K562 (cell line): Measurements from ENCODE around the gene PIGH. TPM values are rescaled to one million over a fixed set of nuclear protein-coding genes. Genes with fewer than 3 reads are reported as not detected.

Source experiments
- ATAC-seq: fragments of 200-7000 bp; cut with Tn5 transposase; 3 replicates; pipeline ENCODE4 v1.9.1; 2020; ENCODE audit warnings: moderate library complexity
- BruUV-seq: library from RNA; stranded (reverse); fragments of 400-500 nt; replicated peaks from 2 replicates; lab custom pipeline; 2021; lab: Mats Ljungman, UMichigan
- CTCF ChIA-PET: fragments of 300-600 bp; formaldehyde crosslinking; extraction: SDS; loops from one replicate; lab custom pipeline; 2021; ENCODE audit warnings: low intra/inter-chr PET ratio; lab: Yijun Ruan, JAX
- POLR2A ChIA-PET: fragments of 300-600, 350-650 bp; sonication (Branson Sonifier 250); formaldehyde crosslinking; extraction: SDS; loops from one replicate; lab custom pipeline; 2021; ENCODE audit warnings: antibody characterized with exemption, inconsistent platforms; lab: Yijun Ruan, JAX
- DNase-seq, 4 experiments: peaks; one replicate each; pipeline versions ENCODE4 v3.0.0 to v3.0.0-alpha.2; 2011 to 2018; ENCODE audit warnings: low spot score in 3 of 4, mixed read lengths in 3 of 4; ENCODE audit errors: extremely low read depth in 1 of 4
- FAIRE-seq: peaks from 2 replicates; lab custom pipeline; 2011; peaks lifted over from hg19 to GRCh38; lab: Jason Lieb, UNC
- H2AFZ ChIP-seq: 2 replicates; pipeline ENCODE4 v1.6.0; 2011; ENCODE audit warnings: low read depth, low read length, control low read depth, inconsistent platforms
- H3K27ac ChIP-seq: fragments of 200-600 bp; 3 replicates; pipeline ENCODE4 v1.8.0; 2011; ENCODE audit warnings: low read depth, mild to moderate bottlenecking, control low read depth, inconsistent platforms, low read length, moderate library complexity, mixed read lengths; ENCODE audit errors: extremely low read depth
- H3K27me3 ChIP-seq, 2 experiments: fragments of 300-600 bp in 1 of 2; 2 replicates in 1 of 2; 3 replicates in 1 of 2; pipeline versions ENCODE4 v1.6.0 to v1.8.0; 2011; ENCODE audit warnings: inconsistent platforms in 2 of 2, low read length in 2 of 2, mild to moderate bottlenecking in 1 of 2, mixed read lengths in 1 of 2, moderate library complexity in 1 of 2; ENCODE audit not compliant: control insufficient read depth in 2 of 2, insufficient read depth in 2 of 2
- H3K36me3 ChIP-seq: fragments of 300-600 bp; 3 replicates; pipeline ENCODE4 v1.8.0; 2011; ENCODE audit warnings: mild to moderate bottlenecking, low read length, inconsistent platforms; ENCODE audit not compliant: control insufficient read depth, insufficient read depth
- H3K4me1 ChIP-seq, 2 experiments: fragments of 200-600 bp in 1 of 2; replicated peaks in 1 of 2; 2 replicates in 1 of 2; 3 replicates in 1 of 2; pipeline versions ENCODE4 v1.5.1 to v1.8.0; 2011; ENCODE audit warnings: inconsistent platforms in 2 of 2, low read length in 2 of 2, mild to moderate bottlenecking in 1 of 2, mixed read lengths in 1 of 2, moderate library complexity in 1 of 2; ENCODE audit not compliant: control insufficient read depth in 2 of 2, insufficient read depth in 2 of 2
- H3K4me2 ChIP-seq: 2 replicates; pipeline ENCODE4 v1.6.1; 2011; ENCODE audit warnings: low read length, control low read depth, inconsistent platforms, mixed read lengths; ENCODE audit not compliant: insufficient read depth
- H3K4me3 ChIP-seq: fragments of 200-600 bp; sonication (generic), shearing (Covaris generic); 2 replicates; pipeline ENCODE4 v1.5.1; 2016; ENCODE audit warnings: control low read depth, inconsistent platforms
- H3K79me2 ChIP-seq: fragments of 200-600 bp; 3 replicates; pipeline ENCODE4 v1.8.0; 2011; ENCODE audit warnings: low read length, inconsistent platforms; ENCODE audit not compliant: control insufficient read depth, insufficient read depth
- H3K9ac ChIP-seq, 2 experiments: 2 replicates each; pipeline versions ENCODE4 v1.6.0 to v1.6.1; 2011; ENCODE audit warnings: low read depth in 2 of 2, low read length in 2 of 2, control low read depth in 1 of 2, inconsistent platforms in 1 of 2, mild to moderate bottlenecking in 1 of 2, mixed read lengths in 1 of 2; ENCODE audit not compliant: insufficient read depth in 1 of 2
- H3K9me1 ChIP-seq: one replicate; pipeline ENCODE4 v1.6.0; 2011; ENCODE audit warnings: inconsistent platforms, mild to moderate bottlenecking, low read length, moderate library complexity; ENCODE audit not compliant: control insufficient read depth, insufficient read depth
- H3K9me3 ChIP-seq: replicated peaks from 2 replicates; pipeline ENCODE4 v1.5.1; 2011; ENCODE audit warnings: low read depth, low read length, inconsistent platforms; ENCODE audit not compliant: control insufficient read depth, insufficient read depth
- H4K20me1 ChIP-seq: replicated peaks from 2 replicates; pipeline ENCODE4 v1.6.1; 2011; ENCODE audit warnings: low read length, inconsistent platforms, mixed read lengths; ENCODE audit not compliant: control insufficient read depth, insufficient read depth
- ATF7 ChIP-seq: fragments of 450-650 bp; IDR thresholded peaks from 2 replicates; pipeline ENCODE4 v1.7.1; 2014; ENCODE audit warnings: mild to moderate bottlenecking, moderate library complexity
- CC2D1A ChIP-seq: fragments of 450-650 bp; IDR thresholded peaks from 2 replicates; pipeline ENCODE4 v1.6.1; 2017; ENCODE audit warnings: mild to moderate bottlenecking
- DPF2 ChIP-seq: fragments of 450-650 bp; IDR thresholded peaks from 2 replicates; pipeline ENCODE4 v1.6.1; 2016
- ETS2 ChIP-seq: IDR thresholded peaks from 2 replicates; pipeline ENCODE4 v1.6.1; 2016; ENCODE audit warnings: borderline replicate concordance, missing genetic modification characterization, mild to moderate bottlenecking, moderate library complexity, missing compliant biosample characterization; ENCODE audit not compliant: poor library complexity, severe bottlenecking
- MBD2 ChIP-seq: sonication (generic); IDR thresholded peaks from 2 replicates; pipeline ENCODE4 v1.6.1; 2016; ENCODE audit warnings: low read depth, borderline replicate concordance
- MCM2 ChIP-seq: fragments of 450-650 bp; IDR thresholded peaks from 2 replicates; pipeline ENCODE4 v1.6.1; 2017; ENCODE audit warnings: low read depth, mild to moderate bottlenecking
- PTTG1 ChIP-seq: fragments of 450-650 bp; IDR thresholded peaks from 2 replicates; pipeline ENCODE4 v1.6.1; 2016; ENCODE audit warnings: low read depth, mild to moderate bottlenecking, missing genetic modification characterization, missing compliant biosample characterization
- ZEB2 ChIP-seq: fragments of 450-650 bp; IDR thresholded peaks from 2 replicates; pipeline ENCODE4 v1.6.1; 2016
- ZFP36 ChIP-seq: fragments of 150-350 bp; IDR thresholded peaks from 2 replicates; pipeline ENCODE4 v1.6.1; 2018; ENCODE audit warnings: low read length, low read depth; ENCODE audit not compliant: partially characterized antibody
- ZNF121 ChIP-seq: sonication (generic); formaldehyde crosslinking; conservative IDR thresholded peaks from 2 replicates; pipeline ENCODE4 v1.8.0; 2022; ENCODE audit warnings: missing genetic modification reagents
- ZNF174 ChIP-seq: fragments of 250-450 bp; sonication (Bioruptor Pico); IDR thresholded peaks from 2 replicates; pipeline ENCODE4 v1.4.0; 2020; ENCODE audit warnings: mild to moderate bottlenecking
- WGBS: fragments of 100-300 bp; shearing (Covaris generic); methylation state at CpG from one replicate; pipeline ENCODE4 v1.1.6; 2016; ENCODE audit warnings: low coverage, mixed read lengths; ENCODE audit not compliant: insufficient coverage; ENCODE audit errors: missing lambda C conversion rate; 5-methylcytosine and 5-hydroxymethylcytosine counted together
- in situ Hi-C: fragments of 300-500 bp; cut with MboI; formaldehyde crosslinking; loops from 4 replicates; pipeline ENCODE4 v1.15.0; 2018; ENCODE audit warnings: inconsistent platforms, mixed read lengths
- intact Hi-C: fragments of 100-400 bp; cut with micrococcal nuclease; formaldehyde crosslinking; loops from 2 replicates; pipeline ENCODE4 v1.14.2; 2022
- polyA plus RNA-seq, 8 experiments: library from polyadenylated mRNA; depleted of rRNA in 4 of 8; stranded (reverse) in 5 of 8; unstranded in 3 of 8; fragments of >200 nt; fragmentation: Nextera tagmentation in 2 of 8; fragmentation: Illumina TruSeq in 1 of 8; extraction: Ambion mirVana in 2 of 8; extraction: Trizol in 1 of 8; gene quantifications; 2 replicates each; pipeline versions ENCODE4 v1.2.1 to v1.2.3, GENCODE V29; 2011 to 2014; ENCODE audit warnings: inconsistent platforms in 1 of 8, missing spikeins in 1 of 8
- total RNA-seq, 7 experiments: library from RNA; depleted of rRNA in 6 of 7; stranded (reverse); fragments of >200 nt in 6 of 7; fragmentation: Illumina TruSeq in 2 of 7; extraction: Trizol in 2 of 7; gene quantifications; 2 replicates each; pipeline versions ENCODE4 v1.2.1 to v1.2.3, GENCODE V29; 2011 to 2021; ENCODE audit warnings: low replicate concordance in 1 of 7

The PIGH gene
- total and polyA plus RNA-seq, 9 of the 15 experiments (the other 6 are each of a cell fraction or from before 2014, with no cell fraction given), result 21.1 to 53.4 (median 24.7) TPM

DNA sequence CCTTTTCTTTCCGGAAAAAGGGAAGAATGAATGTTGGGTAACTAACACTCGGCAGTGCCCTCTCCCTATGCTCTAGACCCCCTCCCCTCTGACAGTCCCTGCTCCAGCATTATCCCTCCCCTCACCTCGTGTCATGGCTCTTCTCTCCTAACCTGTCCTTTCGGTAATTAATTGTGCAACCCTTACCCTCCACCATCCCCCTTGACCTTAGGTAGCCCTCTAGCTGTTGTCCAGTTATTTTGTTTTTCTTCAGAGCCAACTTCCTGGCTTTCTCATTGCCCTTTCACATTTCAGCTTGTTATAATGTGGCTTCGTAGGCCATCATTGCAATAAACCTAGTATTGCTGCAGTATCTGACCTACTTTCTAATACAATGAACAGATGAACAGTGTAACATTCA, 30.9 kb upstream of the PIGH start:
- DNase-seq, result no peak
- no peak overlapping the region for H3K9ac ChIP-seq
- no peak for ATAC-seq
- no peak overlapping the region for H3K4me3 ChIP-seq
- intact Hi-C loops, result no loop called here
- no peaks in the 10 kb centered on the region for H4K20me1 ChIP-seq
- no peaks in the 10 kb centered on the region for H3K9me3 ChIP-seq
- no peak overlapping the region for H3K27ac ChIP-seq
- TF ChIP-seq ETS2 (tag), result no peak
- no peaks in the 10 kb centered on the region; the same call in 2 of the 3 replicates for H3K36me3 ChIP-seq
- H3K27me3 ChIP-seq, result no peaks in the 10 kb centered on the region
- 62% methylated on average over 4 of the region's 5 CpGs for WGBS
- H3K9me1 ChIP-seq, result no peaks in the 10 kb centered on the region
- ChIA-PET CTCF (no interaction called here), POLR2A (interaction anchor here (0.6 to 2.1 kb wide), 6 partner anchors 8 to 177 kb away, joined by 3 to 7 read pairs (median 4); no protein-coding TSS in a partner anchor)
- in situ Hi-C loops, result no loop called here
- H2AFZ ChIP-seq, result no peak overlapping the region
- no peak for FAIRE-seq
- no TSS peak for BruUV-seq
- H3K4me2 ChIP-seq, result no peak overlapping the region
- H3K79me2 ChIP-seq, result no peaks in the 10 kb centered on the region
- H3K4me1 ChIP-seq, result peaks cover 0 to 13% of the 10 kb centered on the region in 2 experiments; a peak in 3 of 5 replicates

- no peaks in the 10 kb centered on the region for H3K79me2 ChIP-seq
- WGBS, result 58% methylated on average over 4 of the region's 4 CpGs
- DNase-seq (no peak), ATAC-seq (no peak), FAIRE-seq (no peak)
- H3K36me3 ChIP-seq, result no peaks in the 10 kb centered on the region; the same call in 2 of the 3 replicates
- no peaks in the 10 kb centered on the region for H4K20me1 ChIP-seq
- ChIA-PET POLR2A (interaction anchor here (1.3 to 2.1 kb wide), 3 partner anchors 9 to 33 kb away, joined by 5 to 7 read pairs (median 6); no protein-coding TSS in a partner anchor), CTCF (no interaction called here)
- no peak overlapping the region for H2AFZ ChIP-seq
- in situ Hi-C loops (no loop called here), intact Hi-C loops (no loop called here)
- no peaks in the 10 kb centered on the region for H3K9me1 ChIP-seq
- no peaks in the 10 kb centered on the region for H3K9me3 ChIP-seq
- H3K4me3 ChIP-seq, result no peak overlapping the region
- H3K27ac ChIP-seq, result no peak overlapping the region
- no peaks in the 10 kb centered on the region for H3K27me3 ChIP-seq
- H3K4me2 ChIP-seq, result no peak overlapping the region
- TF ChIP-seq PTTG1 (no peak), MCM2 (no peak), MBD2 (no peak), ZNF174 (CRISPR knock-in tag) (no peak), CC2D1A (no peak), ZNF121 (no peak), ZEB2 (no peak), DPF2 (no peak), ZFP36 (no peak), ATF7 (no peak)
- no peak overlapping the region for H3K9ac ChIP-seq
- peaks cover 0 to 8% of the 10 kb centered on the region in 2 experiments; a peak in 3 of 5 replicates for H3K4me1 ChIP-seq
- no TSS peak for BruUV-seq
Measured at GRCh38 chr14:67630186-67630585, 30.1 kb upstream of the PIGH start.
